Skeletal muscle tissue (tissue), 4 donors: ENCODE data around the gene RIMKLB. TPM values are rescaled to one million over a fixed set of nuclear protein-coding genes. Genes with fewer than 3 reads are reported as not detected.

Source experiments
- H3K27ac ChIP-seq: one replicate; pipeline ENCODE4 v1.7.0; 2013; ENCODE audit warnings: mild to moderate bottlenecking, low read depth, low read length, inconsistent platforms
- H3K27me3 ChIP-seq, 3 donors: one replicate each; pipeline ENCODE4 v1.7.0; 2013; ENCODE audit warnings: low read length in 3 of 3; ENCODE audit not compliant: control insufficient read depth in 3 of 3, insufficient read depth in 3 of 3
- H3K36me3 ChIP-seq, 3 donors: one replicate each; pipeline ENCODE4 v1.7.0; 2013; ENCODE audit warnings: low read length in 3 of 3; ENCODE audit not compliant: control insufficient read depth in 3 of 3, insufficient read depth in 3 of 3
- H3K4me1 ChIP-seq, 3 donors: one replicate each; pipeline ENCODE4 v1.7.0; 2013; ENCODE audit warnings: low read length in 3 of 3, mild to moderate bottlenecking in 3 of 3; ENCODE audit not compliant: control insufficient read depth in 3 of 3, insufficient read depth in 3 of 3
- H3K4me3 ChIP-seq, 3 donors: one replicate each; pipeline ENCODE4 v1.7.0; 2013; ENCODE audit warnings: low read length in 3 of 3
- H3K9ac ChIP-seq, 3 donors: one replicate each; pipeline ENCODE4 v1.7.0; 2013; ENCODE audit warnings: low read length in 3 of 3, mild to moderate bottlenecking in 3 of 3, moderate library complexity in 2 of 3, low read depth in 1 of 3
- H3K9me3 ChIP-seq, 3 donors: one replicate each; pipeline ENCODE4 v1.7.0; 2013; ENCODE audit warnings: low read length in 3 of 3; ENCODE audit not compliant: control insufficient read depth in 3 of 3
- total RNA-seq: library from RNA; depleted of rRNA; stranded (reverse); fragments of >200 nt; gene quantifications from one replicate; pipeline ENCODE4 v1.2.3, GENCODE V29; 2014
- donor health status: Osteomylitis.

RIMKLB gene
- total RNA-seq, 1 donor from 2014 or later, result 40.7 TPM

- Histone ChIP-seq H3K27ac (no peak overlapping the region), H3K4me1 (no peaks in the 10 kb centered on the region), H3K9me3 (no peaks in the 10 kb centered on the region), H3K4me3 (no peak overlapping the region), H3K27me3 (no peaks in the 10 kb centered on the region), H3K9ac (no peak overlapping the region), H3K36me3 (no peaks in the 10 kb centered on the region)
Observed at GRCh38 chr12:8827551-8828256, 129.9 kb downstream of the RIMKLB start.

DNA sequence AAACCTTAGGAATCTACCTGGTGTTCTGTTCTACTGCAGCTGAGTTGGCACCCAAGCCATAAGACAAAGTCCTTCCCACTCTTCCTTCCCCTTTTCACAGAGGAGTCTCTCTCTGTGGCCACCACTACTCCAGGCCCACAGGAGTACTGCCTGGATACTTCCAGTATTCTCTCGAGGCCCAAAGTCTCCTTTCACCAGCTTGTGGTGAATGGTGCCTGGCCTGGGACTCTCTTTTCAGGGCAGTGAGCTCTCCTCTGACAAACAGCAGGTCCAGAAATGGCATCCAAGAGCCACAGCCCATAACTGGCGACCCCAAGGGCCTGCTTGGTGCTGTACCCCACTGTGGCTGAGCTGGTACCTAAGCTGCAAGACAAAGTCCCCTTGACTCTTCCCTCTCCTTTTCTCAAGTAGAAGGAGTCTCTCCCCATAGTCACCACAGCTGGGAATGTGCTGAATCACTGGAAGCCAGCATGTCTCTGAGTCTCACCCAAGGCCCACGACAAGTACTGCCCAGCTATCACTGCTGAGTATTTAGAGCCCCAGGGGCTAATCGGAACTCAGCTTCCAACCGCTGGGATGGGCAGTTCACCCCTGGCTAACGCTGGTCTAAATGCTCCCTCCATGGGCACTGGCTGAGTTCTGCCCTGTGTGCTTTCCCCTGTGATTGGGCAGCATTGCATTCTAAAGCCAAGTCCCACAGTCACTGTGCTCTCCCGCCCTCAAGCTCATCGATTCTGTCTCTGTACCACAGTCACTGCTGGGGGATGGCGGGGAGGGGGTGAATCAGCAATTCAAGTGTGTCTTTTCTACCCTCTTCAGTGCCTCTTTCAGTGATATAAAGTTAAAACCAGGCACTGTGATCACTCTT is 130.7 kb downstream of the RIMKLB start:
- Histone ChIP-seq H3K27ac (no peak overlapping the region), H3K4me1 (no peaks in the 10 kb centered on the region), H3K9ac (no peak overlapping the region), H3K9me3 (no peaks in the 10 kb centered on the region), H3K27me3 (no peaks in the 10 kb centered on the region), H3K4me3 (no peak overlapping the region), H3K36me3 (no peaks in the 10 kb centered on the region)

DNA sequence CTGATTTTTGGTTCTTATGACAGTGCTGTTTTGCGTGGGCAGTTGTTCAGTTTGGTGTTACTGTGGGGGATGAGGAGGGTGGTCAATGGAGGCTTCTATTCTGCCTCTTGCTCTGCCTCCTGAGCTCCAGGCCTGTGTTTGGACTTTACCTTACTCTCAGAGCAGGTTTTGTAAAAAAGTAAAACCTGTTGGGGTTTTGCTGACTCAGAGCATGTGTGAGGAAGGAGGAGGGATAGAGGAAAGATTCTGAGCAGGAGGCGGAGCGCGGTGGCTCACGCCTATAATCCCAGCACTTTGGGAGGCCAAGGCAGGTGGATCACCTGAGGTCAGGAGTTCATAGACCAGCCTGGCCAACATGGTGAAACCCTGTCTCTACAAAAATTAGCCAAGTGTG is 131.3 kb downstream of the RIMKLB start:
- H3K9me3 ChIP-seq, result no peaks in the 10 kb centered on the region
- H3K27me3 ChIP-seq, result no peaks in the 10 kb centered on the region
- H3K4me1 ChIP-seq, result no peaks in the 10 kb centered on the region
- H3K36me3 ChIP-seq, result no peaks in the 10 kb centered on the region
- H3K4me3 ChIP-seq, result no peak overlapping the region
- H3K9ac ChIP-seq, result no peak overlapping the region
- no peak overlapping the region for H3K27ac ChIP-seq

DNA sequence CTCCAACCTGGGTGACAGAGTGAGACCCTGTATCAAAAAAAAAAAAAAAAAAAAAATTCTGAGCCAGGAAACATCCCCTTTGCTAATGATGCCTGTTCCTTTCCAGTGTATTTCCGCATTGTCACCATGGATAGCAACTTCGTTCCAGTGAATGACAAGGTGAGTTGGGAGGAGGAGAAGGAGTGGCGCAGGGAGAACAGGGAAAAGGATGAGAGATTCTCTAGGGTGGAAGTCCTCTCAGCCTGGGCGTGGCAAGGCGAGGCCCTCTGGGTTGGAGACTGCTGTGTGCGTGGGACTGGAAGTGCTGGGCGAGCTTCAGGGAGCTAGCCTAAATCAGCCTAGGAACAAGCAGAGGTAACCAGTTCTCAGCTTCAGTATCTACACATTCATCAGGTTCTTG is 131.8 kb downstream of the RIMKLB start:
- Histone ChIP-seq H3K4me1 (no peaks in the 10 kb centered on the region), H3K9me3 (no peaks in the 10 kb centered on the region), H3K9ac (no peak overlapping the region), H3K27me3 (no peaks in the 10 kb centered on the region), H3K36me3 (no peaks in the 10 kb centered on the region), H3K4me3 (no peak overlapping the region), H3K27ac (no peak overlapping the region)

DNA sequence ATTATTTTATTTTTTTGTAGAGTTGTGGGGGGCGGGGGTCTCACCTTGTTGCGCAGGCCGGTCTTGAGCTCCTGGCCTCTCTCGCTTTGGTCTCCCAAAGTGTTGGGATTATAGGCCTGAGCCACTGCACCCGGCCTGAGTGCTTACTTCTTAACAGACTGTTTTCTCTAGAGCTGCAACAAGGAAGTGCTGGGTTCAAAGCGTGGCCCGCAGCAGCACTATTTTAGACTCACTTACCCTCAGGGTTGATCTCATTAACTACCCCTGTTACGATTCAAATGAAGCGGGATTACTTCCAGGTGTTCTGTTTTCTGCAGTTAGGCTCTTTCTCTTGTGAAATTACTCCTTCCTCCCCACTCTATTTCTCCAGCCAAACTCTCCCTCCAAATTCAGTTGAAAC is 133.3 kb downstream of the RIMKLB start:
- Histone ChIP-seq H3K9ac (no peak overlapping the region), H3K9me3 (no peaks in the 10 kb centered on the region), H3K4me3 (no peak overlapping the region), H3K4me1 (no peaks in the 10 kb centered on the region), H3K36me3 (no peaks in the 10 kb centered on the region), H3K27me3 (peaks cover 0 to 5% (median 0%) of the 10 kb centered on the region in 3 donors), H3K27ac (no peak overlapping the region)

- Histone ChIP-seq H3K27me3 (peaks cover 0 to 5% (median 0%) of the 10 kb centered on the region in 3 donors), H3K27ac (no peak overlapping the region), H3K4me1 (no peaks in the 10 kb centered on the region), H3K9ac (no peak overlapping the region), H3K9me3 (no peaks in the 10 kb centered on the region), H3K36me3 (no peaks in the 10 kb centered on the region), H3K4me3 (no peak overlapping the region)
Observed at GRCh38 chr12:8832500-8832899, 134.7 kb downstream of the RIMKLB start.

Other genes starting within 250 kb of the RIMKLB start
- gene CLEC6A, start 242.0 kb upstream of the RIMKLB start, total RNA-seq, result under 0.01 TPM
- gene CLEC4D, start 184.5 kb upstream of the RIMKLB start, total RNA-seq, result under 0.01 TPM
- gene CLEC4E, start 157.1 kb upstream of the RIMKLB start, total RNA-seq, result not detected
- not detected for gene AICDA, start 85.1 kb upstream of the RIMKLB start, total RNA-seq
- gene MFAP5, start 35.2 kb upstream of the RIMKLB start, total RNA-seq, result 246 TPM
- not detected for gene A2ML1, start 124.6 kb downstream of the RIMKLB start, total RNA-seq
- gene PHC1, start 216.5 kb downstream of the RIMKLB start, total RNA-seq, result 15.1 TPM